CMK (cell line): ENCODE data around the gene CDCA4.
"Not testable (repeated sequence)": the region's sequence is repeated elsewhere in the genome, so short reads cannot be mapped to it uniquely, and the experiment has no call there.

Experiments used
- DNase-seq: peaks from one replicate; pipeline ENCODE4 v3.0.0-alpha.2; 2010; ENCODE audit warnings: low read depth

The CDCA4 gene

DNA sequence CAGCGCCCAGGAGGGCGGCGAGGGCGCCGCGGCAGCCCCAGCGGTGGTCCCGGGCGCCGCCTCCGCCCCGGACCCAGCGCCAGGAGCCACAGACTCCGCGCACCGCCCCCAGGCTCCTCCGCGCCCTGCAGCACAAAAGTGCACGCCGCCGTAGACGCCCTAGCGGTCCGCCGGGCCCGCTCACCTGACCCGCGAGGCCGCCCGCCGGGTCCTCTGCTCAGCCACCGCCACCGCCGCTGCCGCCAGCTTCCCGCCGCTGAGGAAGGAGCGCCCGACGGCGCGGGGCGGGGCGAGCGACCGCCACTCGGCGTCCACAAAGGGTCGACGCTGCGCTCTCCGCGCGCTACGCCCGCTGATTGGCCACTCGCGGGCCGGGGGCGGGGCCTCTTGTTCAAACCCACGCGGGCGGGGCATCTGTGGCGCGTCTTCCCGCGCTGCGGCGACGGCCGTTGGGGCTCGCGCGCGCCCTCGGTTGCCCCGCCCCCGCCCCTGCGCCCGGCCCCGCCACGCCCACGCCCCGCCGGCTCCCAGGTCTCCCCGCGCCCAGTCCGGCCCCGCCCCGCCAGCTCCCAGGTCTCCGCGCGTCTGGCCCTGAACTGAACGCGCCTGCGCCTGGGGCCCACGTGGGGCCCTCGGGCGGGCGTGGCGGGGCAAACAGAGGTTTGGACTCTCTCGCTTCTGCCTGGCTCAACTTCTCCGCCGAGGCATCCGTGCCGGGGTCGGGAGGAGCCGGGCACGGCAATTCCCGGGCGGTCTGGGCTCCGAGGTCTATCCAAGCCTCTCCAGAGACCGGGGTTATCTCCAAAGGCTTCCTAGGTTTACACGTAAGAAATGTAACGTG lies at the start of gene CDCA4:
Gene CDCA4, minus strand, starts transcription at position 269 of the 841 bp plus-strand sequence. CDS start 9,154 bp downstream, outside the sequence.
- peak; percentile 86 for DNase-seq

DNA sequence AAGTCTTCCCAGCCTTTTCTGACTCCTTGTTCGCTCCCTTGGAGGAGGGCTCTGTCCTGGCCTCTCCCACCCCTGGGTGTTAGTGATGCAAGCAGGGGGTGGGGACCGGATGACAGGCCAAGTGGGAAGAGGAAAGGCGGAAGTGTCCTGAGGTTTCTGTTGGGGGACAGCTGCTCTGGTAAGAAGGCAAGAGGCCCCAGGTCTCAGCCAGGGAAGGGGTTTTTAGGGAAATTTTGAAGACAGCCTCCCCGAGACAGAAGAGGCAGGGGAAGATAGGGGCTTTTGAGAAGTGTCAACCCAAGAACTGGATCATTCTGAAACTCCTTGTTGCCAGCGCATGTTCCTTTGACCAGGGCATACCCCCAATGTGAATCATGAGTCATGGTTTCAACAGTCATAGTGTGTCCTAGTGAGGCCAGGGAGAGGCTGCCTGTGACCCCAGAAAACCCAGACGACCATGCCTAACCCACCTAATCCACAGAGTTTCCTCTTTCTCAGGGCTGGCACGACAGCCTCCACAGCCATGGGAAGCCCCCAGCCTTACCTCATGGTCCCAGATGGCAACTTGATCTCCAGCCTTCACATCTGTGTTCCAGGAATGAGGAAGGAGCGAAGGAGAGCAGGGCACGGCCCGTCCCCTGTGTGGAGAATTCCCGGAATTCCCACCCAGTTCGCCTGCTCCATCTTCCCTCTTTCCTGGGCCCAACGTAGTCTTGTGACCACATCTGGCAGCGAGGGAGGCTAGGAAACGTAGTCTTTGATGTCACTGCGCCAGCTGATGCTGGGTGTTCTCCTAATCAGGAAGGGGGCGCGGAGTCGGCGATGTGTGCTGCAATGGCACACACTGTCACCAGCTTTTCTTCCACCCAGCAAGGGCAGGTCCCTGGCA lies 49.2 kb upstream of the CDCA4 start:
- no peak for DNase-seq

DNA sequence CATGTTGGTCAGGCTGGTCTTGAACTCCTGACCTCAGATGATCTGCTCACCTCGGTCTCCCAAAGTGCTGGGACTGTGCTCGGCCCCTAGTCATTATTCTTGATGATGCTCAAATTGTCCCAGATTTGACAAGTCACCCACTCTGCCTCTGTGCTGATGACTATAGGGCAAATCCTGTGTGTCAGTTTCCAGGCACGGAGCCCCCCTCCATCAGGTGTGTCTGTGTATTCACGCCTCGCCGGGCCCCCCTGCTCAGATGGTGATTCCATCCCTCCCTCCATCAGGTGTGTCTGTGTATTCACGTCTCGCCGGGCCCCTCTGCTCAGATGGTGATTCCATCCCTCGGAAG lies 48.6 kb upstream of the CDCA4 start:
- no peak for DNase-seq

DNA sequence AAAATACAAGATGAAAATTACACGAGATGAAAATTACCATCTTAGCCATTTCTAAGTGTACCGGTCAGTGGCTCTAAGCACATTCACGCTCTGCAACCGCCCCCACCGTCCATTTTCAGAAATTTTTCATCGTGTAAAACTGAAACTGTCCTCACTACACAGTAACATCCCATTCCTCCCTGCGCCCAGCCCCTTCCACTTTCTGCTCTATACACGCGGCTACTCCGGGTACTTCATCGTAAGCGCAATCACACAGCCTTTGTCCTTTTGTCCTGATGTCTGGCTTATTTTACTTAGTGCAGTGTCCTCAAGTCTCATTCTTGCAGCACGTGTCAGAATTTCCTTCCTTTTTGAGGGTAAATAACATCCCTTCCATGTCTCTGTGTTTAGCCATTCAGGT lies 47.9 kb upstream of the CDCA4 start:
- no peak for DNase-seq

DNA sequence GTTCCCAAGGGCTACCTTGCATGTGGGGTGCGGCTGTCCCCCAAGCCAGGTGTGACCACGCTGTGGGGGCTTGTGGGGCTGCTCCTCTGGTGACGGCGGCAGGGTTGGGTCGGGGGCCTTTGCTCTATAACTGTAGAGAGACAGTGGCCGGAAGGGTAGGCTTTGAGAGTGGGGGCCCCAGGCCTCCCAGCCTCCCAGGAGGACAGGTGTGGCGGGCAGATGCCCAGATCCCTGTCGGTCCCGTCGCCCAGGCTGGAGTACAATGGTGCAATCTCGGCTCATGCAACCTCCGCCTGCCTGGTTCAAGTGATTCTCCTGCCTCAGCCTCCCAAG lies 47.1 kb upstream of the CDCA4 start:
- DNase-seq = no peak

DNA sequence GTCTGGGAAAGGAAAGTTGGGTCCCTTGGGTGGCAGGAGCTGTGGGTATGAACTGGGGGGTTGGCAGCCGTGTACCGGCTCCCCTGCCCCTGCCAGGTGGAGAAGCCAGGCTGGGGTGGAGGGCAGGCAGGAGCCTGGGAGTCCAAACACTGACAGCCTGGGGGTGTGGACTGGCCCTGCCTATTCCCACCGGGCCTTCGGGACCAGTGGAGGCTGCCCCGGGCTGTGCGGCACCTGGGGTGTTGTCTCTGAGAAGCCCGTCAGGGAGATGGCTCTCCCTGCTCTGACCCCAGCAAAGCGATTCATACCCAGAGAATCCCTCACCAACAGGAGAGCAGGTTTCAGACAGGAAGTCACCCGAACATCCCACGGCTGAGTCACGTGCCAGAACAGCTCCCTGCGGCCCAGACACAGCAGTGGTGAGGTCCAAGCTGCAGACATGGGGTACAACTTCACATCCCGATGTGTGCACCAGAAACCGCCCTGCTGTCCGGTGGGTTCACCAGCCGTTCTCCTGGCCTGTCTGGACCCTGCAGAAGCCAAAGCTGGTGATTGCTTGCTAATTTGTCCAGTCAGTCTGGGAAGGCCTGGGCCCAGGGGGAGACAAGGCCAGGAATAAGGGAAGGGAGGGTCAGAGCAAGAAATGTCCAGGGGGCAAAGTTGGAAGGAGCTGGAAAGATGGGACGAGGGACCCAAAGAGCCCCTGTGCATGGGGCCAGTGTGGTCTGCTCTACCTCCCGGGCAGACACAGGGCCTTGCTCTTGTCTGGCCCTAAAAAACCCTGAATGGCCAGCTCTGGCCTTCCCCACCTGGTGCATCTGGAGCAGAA lies 46.5 kb upstream of the CDCA4 start:
- DNase-seq = no peak

DNA sequence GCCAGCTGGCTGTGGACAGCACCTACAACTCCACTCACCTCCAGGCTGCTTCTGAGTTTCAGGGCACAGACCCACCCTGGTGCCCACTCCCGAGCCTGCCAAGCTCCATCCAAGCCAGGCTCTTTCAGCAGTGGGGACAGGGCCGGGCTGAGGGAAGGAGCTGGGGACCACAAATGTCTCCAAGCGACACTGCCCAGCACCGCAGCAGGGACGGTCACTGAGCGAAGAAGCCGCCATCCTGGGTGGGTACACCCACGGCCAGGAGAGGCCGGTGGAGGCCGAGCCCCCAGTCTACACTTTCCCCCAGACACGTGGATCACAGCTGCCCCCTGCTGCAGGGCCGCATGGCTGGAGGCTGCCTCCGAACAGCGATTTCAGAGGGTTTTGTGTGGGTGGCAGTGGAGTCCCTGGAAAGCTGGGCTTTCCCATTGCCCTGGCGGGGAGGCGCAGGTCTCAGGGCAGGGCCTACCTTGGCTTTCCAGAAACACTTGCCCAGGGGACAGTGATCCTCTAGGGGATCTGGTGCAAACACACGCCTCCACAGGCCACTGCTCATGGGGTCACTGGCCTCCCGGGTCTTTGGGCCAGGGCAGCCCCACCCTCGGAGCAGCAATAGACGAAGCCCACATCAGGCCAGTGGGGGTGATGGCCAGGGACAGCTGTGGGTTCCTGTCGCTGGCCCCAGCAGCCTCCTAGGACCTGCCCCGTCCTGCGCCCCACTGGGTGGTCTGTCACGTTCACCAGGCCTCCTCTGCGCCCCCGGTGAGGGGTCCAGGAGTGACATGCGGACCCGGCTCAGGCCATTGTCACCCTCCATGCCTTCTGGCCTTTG lies 45.6 kb upstream of the CDCA4 start:
- DNase-seq = no peak

DNA sequence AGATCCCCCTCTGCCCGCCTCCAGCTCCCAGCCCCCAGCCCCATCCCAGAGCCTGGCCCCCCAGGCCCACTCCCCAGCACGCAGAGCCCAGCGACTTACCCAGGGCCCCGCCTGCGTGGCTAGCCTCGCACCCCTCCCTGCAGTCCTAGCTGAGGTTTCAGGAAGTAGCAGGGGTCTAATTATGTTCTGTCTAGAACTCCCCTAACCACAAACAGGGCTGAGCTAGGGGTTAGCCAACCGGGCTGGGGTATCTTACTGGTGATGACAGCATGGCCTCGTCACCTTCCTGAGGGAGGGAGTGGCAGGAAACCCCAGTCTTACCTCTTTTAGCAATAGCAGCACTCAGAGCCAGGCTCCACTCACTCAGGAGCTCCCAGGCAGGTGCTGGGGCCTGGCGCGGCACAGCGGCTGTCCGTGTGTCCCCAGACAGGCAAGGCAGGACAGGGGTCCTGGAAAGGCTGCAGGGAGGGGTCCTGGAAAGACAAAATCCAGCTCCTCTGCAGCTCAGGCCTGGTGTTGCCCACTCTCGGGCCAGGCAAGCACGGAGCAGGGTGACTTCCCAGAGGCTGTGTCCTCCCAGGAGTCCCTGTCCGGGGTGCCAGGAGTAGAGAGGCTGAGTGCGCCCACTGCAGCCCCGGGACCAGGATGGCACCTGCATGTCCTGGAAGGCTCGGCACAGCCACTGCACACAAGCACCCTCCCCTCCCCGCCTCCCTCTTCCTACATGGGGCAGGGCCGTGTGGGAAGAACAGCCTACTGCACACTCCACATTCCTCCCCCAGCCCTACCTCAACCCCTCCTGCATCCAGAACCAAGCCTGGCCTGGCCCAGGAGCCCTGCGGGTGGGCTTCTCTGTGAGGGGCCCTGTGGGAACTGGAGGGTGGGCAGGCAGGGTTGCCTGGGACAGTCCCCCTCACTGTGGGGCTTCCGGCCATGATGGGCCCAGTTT lies 44.7 kb upstream of the CDCA4 start, which contains the start of gene GPR132:
Gene GPR132, minus strand, starts transcription at position 151 of the 949 bp plus-strand sequence. CDS start 10,010 bp downstream, outside the sequence.
- DNase-seq = no peak

DNA sequence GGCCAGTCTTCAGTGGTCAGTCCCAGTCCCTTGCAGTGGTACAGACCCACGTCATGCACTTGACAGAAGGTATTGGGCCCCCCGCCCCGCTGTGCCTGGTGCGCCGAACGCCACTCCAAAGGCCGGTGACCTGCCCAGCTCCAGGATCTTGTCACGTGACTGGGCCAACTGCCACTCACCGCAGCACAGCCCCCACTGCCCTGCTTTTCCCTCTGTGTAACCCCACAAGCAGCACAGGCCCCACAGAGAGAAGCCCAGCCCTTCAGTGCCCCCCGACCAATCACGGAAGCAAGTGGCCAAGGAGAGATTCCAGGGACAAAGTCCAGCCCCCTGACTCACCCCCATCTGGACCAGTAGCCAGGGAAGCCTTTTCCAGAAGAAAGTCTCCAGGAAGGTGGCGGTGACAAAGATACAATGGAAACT lies 43.8 kb upstream of the CDCA4 start:
- no peak for DNase-seq

DNA sequence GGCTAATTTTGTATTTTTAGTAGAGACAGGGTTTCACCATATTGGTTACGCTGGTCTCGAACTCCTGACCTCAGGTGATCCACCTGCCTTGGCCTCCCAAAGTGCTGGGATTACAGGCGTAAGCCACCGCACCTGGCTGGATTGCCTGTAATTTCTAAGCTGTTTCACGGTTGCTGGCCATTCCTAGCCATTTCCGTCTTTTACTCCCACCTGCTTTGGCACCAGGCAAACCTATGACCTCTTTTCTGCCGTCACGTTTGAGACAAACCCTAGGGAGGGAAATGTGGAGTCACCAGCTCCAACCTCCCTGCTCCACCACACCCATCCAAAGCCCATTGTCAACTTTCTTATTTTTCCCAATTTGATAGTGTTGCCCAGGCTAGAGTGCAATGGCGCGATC lies 43.1 kb upstream of the CDCA4 start:
- no peak for DNase-seq

DNA sequence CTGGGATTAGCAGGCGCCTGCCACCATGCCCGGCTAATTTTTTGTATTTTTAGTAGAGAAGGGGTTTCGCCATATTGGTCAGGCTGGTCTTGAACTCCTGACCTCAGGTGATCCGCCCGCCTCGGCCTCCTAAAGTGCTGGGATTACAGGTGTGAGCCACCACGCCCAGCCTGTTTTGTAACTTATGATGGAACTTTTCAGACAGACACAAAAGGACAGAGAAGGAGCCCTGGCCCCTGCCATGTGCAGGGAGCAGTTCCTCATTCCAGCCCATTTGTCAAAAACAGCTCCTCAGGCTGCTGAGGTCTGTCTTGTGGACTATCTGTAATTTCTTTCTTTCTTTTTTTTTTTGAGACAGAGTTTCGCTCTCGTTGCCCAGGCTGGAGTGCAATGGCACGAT lies 42.6 kb upstream of the CDCA4 start:
- DNase-seq = not testable (repeated sequence)

DNA sequence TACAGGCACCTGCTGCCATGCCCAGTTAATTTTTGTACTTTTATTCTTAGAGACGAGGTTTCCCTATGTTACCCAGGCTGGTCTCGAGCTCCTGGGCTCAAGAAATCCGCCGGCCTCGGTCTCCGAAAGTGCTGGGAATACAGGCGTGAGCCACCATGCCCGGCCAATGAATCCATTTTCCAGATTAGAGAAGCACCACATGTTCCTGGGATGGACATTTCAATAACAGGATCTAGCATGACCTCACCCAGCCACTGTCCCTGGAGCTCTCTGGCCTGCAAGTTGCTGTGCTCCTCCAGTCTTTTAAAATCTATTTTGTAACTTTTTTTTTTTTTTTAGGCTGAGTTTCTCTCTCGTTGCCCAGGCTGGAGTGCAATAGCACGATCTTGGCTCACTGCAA lies 42.2 kb upstream of the CDCA4 start:
- no peak for DNase-seq

DNA sequence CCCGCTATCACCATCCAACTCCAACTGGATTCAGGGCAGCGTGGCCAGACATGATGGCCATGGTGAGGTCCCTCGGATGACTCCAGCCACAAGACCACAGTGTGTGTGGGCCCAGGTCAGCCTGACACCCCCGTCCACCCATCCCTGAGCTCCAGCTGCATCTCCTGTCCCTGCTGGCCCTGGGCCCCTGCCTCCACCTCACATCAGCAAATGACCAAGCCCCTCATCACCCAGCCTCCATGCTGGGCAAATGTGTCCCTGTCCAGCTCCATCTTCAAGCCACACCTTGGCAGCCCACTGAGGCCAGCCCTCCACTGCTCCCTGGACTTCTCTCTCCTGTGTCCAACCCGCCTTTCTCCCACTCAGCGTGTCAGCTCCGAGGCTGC lies 41.2 kb upstream of the CDCA4 start:
- no peak for DNase-seq

DNA sequence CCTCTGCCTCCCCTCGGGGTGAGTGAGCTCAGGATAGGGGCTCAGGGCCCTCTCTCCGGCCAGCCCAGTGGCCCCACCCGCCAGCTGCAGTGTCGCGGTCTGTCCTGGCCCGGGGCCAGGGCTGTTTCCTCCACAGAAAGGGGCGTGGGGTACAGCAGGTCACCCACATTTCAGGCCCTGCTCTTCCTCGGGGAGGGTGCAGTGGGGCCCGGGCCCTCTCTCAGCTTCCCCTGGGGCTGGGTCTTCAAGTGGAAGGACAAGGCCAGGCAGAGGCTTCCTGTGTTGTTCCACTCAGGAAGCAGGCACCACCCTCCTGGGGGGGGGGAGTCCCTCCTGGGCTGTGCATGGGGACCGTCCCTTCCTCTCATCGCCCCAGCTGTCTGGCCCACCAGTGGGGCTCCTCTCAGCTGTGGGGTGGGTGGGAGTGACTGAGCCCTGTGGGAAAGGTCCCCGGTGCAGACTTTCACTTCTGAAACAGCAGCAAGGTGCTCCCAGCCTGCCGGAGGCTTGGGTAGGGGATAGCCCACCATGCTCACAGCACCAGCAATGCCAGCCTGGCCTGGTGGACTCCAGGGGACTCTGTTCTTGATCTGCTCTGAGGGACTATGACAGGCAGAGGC lies 40.7 kb upstream of the CDCA4 start:
- peak; percentile 89 for DNase-seq

DNA sequence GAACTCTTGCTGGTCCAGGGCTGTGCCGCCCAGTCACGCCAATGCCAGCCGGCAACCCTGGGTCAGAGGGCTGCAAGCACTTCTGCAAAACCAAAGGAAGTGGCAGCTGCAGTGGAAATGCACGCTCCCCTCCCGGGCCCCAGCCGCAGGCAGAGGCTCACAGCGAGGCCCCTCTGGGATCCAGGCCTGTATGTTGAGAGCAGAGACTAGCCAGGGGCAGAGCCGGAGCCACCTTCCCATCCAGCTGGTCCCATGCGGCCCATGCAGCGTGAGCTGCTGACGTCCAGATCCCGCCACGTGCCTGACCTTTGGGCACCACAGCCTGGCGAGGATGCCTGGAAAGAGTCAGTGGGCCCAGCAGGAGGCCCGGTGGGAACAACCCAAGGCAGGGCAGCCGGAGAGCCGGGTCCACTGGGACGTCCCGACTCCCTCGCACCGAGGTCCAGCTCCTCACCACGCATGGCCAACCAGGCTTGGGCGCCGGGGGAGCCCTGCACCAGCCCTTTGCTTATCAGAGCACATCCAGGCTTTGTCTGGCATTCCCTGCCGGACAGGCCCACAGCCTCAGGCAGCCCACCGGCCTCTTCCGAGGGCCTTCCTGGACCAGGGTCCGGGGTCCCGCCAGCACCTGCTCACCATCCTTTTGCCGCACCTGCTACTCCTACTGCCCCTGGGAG lies 40.0 kb upstream of the CDCA4 start:
- DNase-seq = no peak

DNA sequence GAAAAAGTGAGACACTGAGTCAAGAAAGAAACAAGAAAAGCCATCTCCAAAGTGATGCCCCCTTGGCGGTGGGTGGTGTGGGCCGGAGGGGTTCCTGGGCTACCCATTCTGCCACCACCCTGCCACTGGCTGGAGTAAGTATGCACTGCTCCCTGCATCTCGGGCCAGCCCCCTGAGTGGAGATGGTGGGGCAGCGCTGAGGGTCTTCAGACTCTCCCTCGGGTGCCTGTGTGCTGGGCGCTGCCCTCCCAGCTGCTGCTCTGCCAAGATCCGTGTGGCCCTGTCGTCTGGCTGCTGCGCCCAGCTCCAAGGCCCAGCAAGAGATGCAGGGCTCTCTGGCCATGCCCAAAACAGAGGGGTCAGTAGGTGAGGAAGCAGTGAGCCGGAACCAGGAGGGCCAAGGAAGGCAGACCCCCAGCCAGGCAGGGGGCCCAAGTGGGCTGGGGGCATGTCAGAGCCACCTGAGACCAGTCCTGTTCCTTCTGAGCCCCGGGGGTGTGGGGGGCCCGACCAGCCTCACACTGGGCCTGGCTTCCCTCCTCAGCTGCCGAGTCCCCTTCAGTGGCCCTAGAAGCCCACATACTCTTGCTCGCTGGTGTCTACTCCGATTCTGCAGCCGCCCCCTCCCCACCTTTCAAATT lies 39.2 kb upstream of the CDCA4 start:
- DNase-seq = no peak

DNA sequence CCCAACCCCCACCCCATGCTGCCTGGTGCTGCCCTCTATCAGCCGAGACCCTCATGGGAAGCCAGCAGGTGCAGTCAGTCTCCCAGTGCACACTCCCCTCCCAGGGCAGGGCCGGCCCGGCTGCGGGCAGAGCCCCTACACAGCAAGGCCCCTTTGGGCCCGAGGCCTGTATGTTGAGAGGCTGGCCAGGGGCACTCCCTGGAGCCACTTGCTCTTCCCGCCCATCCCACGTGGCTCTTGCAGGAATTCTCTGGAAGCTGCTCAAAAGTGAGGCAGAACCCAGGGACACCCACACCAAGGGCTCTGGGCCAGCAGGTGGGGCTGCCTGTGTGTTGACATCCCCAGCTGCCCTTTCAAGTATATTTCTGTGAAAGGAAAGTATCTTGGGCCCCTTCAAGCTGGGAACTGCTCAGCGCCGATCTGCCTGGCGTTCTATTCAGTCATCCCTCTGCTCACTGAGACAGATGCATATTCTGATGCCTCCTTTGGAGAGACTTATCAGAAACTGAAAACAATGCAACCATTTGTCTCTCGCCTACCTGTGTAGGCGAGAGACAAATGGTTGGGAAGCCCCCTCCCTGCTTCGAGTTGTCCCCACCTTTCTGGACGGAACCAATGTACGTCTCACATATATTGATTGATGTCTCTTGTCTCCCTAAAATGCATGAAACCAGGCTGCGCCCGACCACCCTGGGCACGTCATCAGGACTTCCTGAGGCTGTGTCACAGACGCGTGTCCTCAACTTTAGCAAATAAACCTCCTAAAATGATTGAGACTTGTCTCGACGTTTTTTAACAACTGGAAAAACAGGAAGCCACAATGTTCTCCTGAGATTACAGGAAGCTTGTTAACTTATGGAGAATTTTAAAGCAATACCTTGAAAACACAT lies 38.4 kb upstream of the CDCA4 start:
- no peak for DNase-seq
